GM19452 (cell line): ENCODE results near the gene DBNDD2.

Source experiments
- ATAC-seq: cut with Tn5 transposase; IDR thresholded peaks from one replicate; pipeline ENCODE4 v1.9.1; 2021; ENCODE audit not compliant: unreplicated experiment

The DBNDD2 gene

DNA sequence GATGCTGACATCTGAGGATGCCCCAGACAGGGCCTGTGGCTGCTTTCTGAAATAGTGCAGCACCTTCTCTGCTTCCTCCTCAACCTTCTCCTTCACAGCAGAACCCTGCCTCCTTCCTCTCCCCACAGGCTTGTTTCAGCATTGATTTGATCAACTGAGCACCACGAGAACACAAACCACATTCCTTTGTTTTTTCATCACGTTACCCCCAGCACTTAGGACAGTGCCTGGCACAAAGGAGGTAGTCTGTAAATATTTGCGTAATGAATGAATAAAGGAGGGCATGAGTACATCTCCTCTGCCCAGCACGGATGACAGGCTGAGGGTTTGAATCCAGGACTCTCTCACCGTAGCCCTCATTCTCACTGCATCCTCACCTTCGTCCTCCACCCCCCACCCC, 40.2 kb downstream of the DBNDD2 start:
- ATAC-seq = no peak

DNA sequence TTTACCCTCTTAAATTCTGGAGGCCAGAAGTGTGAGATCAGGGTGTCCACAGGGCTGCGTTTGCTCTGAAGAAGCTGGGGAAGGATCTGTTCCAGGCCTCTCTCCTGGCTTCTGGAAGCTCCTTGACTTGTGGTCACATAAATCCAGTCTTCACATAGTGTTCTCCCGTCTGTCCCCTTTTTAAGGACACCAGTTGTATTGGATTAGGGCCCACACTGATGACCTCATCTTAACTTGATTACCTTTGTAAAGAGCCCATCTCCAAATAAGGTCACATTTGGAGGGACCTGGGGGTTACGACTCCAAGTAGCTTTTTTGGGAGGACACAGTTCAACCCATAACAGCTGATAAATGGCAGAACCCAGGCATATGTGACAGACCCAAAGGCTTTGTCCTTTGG, 41.4 kb downstream of the DBNDD2 start:
- ATAC-seq = no peak

DNA sequence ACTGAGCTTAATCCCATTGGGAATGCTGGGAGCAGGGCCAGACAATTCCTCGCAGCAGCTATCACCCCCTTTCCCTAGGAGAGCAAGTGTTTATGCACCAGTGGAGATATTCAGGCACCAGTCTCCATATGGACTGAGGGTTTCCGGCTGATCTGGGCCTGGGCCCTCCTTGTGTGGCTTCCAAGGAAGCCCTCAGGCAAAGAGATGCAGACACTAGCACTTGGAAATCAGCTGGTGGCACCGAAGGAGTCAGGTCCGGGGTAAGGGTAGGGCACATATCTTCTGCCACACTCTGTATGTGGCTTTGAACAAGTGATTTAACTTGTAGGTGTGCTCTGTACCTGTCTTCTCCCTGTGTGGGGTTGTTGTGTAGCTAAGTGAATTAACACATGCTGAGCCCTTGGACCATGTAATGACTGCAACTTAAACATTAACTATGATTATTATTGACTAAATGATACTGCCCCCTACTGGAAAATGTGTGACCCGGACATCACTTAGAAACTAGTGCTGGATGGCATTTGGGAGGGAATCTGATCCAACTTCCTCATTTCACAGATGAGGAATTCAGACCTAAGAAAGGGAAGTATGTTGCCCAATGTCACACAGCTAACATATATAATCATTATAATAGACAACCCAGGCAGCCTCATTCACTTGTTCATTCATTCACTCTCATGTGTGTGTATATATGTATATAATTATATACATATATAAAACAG, 42.2 kb downstream of the DBNDD2 start:
- no peak for ATAC-seq

DNA sequence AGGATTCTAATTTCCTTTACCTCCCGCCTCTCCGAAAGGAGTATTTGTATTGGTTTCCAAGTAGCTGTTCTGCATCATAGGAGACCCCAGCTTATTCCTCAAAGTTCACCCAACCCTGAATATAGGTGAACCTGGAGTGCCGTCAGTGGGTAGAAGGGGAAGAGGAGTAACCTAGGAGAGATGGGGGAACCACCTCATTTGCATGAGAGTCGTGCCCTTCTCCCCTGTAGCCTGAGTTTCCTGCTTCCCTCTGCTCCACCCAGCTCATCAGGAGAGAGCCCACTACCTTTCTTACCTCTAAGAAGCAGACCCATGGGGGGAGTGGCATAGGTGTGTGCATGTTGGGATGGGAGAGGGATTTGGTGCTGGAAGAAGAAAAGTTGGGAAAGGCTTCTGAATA, 44.1 kb downstream of the DBNDD2 start:
- ATAC-seq = no peak

DNA sequence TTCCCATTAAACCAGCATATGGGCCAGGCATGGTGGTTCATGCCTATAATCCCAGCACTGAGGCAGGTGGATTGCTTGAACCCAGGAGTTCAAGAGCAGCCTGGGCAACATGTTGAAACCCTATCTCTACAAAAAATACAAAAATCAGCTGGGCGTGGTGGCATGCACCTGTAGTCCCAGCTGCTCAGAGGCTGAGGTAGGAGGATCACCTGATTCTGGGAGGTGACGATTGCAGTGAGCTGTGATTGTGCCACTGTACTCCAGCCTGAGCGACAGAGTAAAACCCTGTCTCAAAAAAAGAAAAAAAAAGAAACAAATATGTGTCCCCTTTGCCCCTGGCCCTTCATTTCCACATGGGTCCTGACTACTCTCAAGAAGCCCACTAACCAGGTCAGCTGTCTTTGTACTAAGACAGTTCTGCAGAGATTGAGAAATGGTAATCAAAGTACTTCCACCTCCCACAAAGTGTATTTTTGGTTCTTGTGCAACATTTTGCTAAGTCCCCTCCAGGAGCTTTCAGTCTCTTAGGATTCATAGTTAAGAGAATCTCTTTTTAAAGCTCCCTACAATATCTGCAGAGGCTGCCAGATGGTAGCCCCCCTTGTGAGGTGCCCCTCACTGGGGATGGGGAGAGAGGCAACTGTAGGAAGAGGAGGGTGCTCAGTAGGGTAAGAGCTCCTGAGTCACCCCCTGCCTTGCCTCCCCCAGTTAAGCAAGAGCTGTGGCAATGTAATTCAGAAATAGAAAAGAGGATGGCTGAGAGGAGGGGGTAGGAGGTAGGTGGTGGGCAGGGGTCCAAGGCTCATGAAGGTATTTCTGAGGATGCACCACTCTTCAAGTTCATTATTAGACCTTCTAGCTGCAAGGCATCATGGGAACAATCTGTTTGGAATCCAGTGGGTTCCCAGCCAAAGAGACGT, 44.9 kb downstream of the DBNDD2 start:
- no peak for ATAC-seq

DNA sequence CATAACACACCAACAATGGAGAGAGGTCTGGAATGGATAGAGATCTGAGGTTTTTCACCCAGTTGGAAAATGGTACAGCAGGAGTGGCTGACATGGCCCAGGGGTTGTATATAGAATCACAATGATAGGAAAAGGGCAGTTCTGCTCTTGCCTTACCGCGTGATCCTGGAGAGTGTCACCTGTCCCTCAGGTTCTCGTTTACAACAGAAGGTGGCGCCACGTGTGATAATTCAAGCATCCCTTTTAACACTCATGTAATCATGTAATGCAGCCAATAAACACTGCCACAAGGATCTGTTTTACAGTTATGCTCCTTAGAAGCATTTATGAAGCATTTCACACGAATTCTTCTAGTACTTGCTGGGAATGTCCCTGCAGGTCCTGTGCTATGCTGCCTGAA, 48.5 kb downstream of the DBNDD2 start:
- ATAC-seq = no peak

DNA sequence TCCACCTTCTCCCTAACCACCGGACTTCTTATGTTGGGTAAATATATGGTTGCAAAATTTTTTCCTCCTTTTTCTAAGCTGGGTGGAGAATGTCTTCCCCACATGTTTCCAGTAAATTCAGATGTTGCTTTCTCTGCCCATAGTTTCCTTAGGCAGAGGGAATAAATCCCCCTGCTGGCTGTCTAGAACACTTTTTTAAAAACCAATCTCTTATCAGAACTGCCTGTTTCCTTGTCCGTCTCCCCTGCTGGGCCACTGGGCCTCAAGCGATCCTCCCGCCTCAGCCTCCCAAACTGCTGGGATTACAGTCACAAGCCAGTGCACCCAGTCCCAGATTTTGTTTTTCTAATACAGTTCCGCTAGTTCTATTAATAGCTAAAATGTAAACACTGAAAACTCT, 51.5 kb downstream of the DBNDD2 start:
- no peak for ATAC-seq
